Stimulated activated effector memory CD8-positive, alpha-beta T cell treated with anti-CD3 and anti-CD28 coated beads, Interleukin-12 subunit alpha, Interleukin-12 subunit beta, amount 100 ng/mL, for 72 hours (primary cell): ENCODE measurements around the gene TGFBR1.
A peak's percentile ranks its signal among the peaks of the same experiment; 100 is the strongest.

Source experiments
- ATAC-seq: fragments of 150-1000 bp; cut with Tn5 transposase; 2 replicates; pipeline ENCODE4 v1.10.0; 2021
- DNase-seq, 2 donors: peaks; one replicate each; pipeline ENCODE4 v3.0.0; 2021 to 2022; ENCODE audit warnings: low spot score in 2 of 2
- H3K27ac Mint-ChIP-seq: one replicate; pipeline ENCODE4 v1.8.0; 2022; ENCODE audit warnings: mild to moderate bottlenecking, mixed read lengths
- H3K36me3 Mint-ChIP-seq: one replicate; pipeline ENCODE4 v1.8.0; 2022; ENCODE audit warnings: mild to moderate bottlenecking, mixed read lengths
- H3K4me1 Mint-ChIP-seq: one replicate; pipeline ENCODE4 v1.8.0; 2022; ENCODE audit warnings: mixed read lengths
- H3K4me3 Mint-ChIP-seq: one replicate; pipeline ENCODE4 v1.8.0; 2022; ENCODE audit warnings: mild to moderate bottlenecking, mixed read lengths
- H3K9me3 Mint-ChIP-seq: one replicate; pipeline ENCODE4 v1.8.0; 2022; ENCODE audit warnings: mixed read lengths

The TGFBR1 gene

DNA sequence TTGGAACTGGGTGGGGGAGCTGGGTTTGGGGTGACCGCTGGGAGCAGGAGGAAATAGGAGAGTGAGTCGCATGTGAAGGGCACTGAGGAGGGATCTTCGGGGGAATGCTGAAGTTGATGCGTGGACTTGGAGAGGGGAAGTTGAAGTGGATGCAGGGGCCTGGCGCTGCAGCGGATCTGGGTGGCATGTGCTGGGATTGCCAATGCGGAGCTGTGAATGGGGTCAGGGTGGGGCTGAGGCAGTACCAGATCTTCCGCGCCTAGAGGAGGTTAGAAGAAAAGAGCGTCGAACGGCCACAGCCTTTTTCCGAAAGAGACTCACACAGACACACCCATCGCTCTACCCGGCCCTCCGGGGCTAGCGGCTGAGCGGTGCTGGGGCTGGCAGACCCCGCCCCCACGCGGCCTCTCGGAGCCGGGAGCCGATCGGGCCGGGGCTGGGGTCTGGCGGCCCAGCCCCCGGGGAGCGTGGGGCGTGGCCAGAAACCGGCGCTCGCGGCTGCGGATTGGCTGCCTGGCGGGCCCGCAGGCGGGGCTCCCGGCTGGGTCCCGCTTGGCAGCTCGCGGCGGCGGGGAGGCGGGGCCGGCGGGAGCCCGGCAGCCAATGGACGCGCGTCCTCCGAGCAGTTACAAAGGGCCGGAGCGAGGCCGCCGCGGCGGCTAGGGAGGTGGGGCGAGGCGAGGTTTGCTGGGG, at the start of gene TGFBR1:
Gene TGFBR1 (plus strand): TSS at position 655 of the 693 bp plus-strand sequence. CDS start 93 bp downstream, outside the sequence.
- DNase-seq: peak; percentile 91 to 96
- peaks cover 12% of the 10 kb centered on the region for H3K36me3 Mint-ChIP-seq
- peaks cover 66% of the 10 kb centered on the region for H3K4me1 Mint-ChIP-seq
- peak within 1 kb of the TSS; percentile 88 for H3K4me3 Mint-ChIP-seq
- peak; percentile 93 for ATAC-seq
- peaks cover 3% of the 10 kb centered on the region for H3K9me3 Mint-ChIP-seq
- peak within 1 kb of the TSS; percentile 95 for H3K27ac Mint-ChIP-seq

DNA sequence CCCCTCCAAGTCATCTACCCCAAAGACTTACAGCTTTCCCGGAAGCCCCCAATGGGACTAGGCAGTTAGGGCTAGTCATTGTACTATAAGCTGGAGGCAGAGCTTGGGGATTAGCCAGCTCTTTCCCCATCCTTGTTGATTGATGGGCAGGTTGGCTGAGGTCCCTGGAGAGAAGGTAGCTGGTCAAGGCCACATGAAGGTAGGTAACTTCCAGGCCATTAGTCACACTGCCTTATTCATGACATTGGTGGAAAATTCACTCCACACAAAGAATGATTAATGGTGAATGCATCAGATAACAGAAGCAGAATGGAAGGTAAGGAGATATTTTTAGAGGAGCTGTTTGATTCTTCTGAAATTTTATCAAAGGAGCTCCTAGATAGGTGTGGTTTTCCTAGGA, 49.5 kb upstream of the TGFBR1 start:
- H3K9me3 Mint-ChIP-seq: peaks cover 2% of the 10 kb centered on the region
- DNase-seq (no peak), ATAC-seq (no peak)
- H3K4me1 Mint-ChIP-seq: peaks cover 87% of the 10 kb centered on the region
- peak overlapping the region; percentile 7 for H3K4me3 Mint-ChIP-seq
- H3K27ac Mint-ChIP-seq: peak overlapping the region; percentile 6
- H3K36me3 Mint-ChIP-seq: peaks cover 8% of the 10 kb centered on the region

DNA sequence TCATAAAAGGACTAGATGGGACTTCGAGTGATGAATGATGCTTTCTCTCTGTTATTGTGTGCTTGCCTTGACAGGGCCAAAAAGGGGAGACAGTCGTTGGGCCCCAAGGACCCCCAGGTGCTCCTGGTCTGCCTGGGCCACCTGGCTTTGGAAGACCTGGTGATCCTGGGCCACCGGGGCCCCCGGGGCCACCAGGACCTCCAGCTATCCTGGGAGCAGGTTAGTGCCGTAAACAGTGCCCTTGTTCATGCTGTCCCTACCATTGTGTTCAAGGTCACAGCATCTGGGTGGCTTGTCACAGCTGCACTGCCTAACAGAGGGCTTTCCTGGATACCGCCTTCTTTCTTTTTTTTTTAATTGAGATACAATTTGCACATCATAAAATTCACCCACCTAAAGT, 48.7 kb upstream of the TGFBR1 start:
- Mint-ChIP-seq H3K4me3 (peak overlapping the region; percentile 71), H3K27ac (peak overlapping the region; percentile 82), H3K9me3 (peaks cover 2% of the 10 kb centered on the region), H3K36me3 (peaks cover 8% of the 10 kb centered on the region), H3K4me1 (peaks cover 85% of the 10 kb centered on the region)
- DNase-seq (no peak), ATAC-seq (no peak)

DNA sequence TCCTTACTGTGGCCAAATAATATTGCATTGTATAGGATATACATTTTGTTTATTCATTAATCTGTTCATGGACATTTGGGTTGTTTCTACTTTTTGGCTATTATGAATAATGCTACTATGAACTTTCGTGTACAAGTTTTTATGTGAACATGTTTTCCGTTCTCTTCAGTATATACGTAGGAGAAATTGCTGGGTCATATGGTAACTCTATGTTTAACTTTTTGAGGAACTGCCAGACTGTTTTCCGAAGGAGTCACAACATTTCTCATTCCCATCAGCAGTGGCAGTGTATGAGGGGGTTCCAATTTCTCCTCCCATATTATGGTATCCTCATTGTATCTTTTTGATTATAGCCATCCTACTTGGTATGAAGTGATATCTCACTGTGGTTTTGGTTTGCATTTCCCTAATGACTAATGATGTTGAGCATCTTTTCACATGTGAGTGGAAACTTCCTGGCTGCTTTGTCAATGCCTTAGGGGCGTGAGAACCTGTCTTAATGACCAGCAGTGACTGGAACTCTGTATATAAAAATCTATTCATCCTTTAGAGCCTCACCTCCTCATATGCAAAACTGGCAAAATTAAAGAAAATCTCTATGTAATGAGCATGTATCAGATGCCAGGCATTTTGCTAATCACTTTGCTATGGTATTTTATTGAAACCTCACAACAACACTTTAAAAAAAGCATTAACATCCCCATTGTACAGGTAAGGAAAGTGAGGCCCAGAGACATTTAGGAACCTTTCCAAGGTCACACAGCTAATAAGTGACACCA, 47.8 kb upstream of the TGFBR1 start:
- peaks cover 8% of the 10 kb centered on the region for H3K36me3 Mint-ChIP-seq
- H3K4me3 Mint-ChIP-seq: peak overlapping the region; percentile 71
- DNase-seq (peak in 1 of 2 donors; percentile 58), ATAC-seq (peak; percentile 74)
- peak overlapping the region; percentile 82 for H3K27ac Mint-ChIP-seq
- peaks cover 2% of the 10 kb centered on the region for H3K9me3 Mint-ChIP-seq
- H3K4me1 Mint-ChIP-seq: peaks cover 79% of the 10 kb centered on the region

- peak overlapping the region; percentile 71 for H3K4me3 Mint-ChIP-seq
- H3K27ac Mint-ChIP-seq: peak overlapping the region; percentile 82
- H3K4me1 Mint-ChIP-seq: peaks cover 72% of the 10 kb centered on the region
- peaks cover 8% of the 10 kb centered on the region for H3K36me3 Mint-ChIP-seq
- ATAC-seq (peak; percentile 74), DNase-seq (peak; percentile 58 to 87)
- H3K9me3 Mint-ChIP-seq: peaks cover 2% of the 10 kb centered on the region
These were observed 47.0 kb upstream of the TGFBR1 start for GRCh38 chr9:99057665-99058625.

DNA sequence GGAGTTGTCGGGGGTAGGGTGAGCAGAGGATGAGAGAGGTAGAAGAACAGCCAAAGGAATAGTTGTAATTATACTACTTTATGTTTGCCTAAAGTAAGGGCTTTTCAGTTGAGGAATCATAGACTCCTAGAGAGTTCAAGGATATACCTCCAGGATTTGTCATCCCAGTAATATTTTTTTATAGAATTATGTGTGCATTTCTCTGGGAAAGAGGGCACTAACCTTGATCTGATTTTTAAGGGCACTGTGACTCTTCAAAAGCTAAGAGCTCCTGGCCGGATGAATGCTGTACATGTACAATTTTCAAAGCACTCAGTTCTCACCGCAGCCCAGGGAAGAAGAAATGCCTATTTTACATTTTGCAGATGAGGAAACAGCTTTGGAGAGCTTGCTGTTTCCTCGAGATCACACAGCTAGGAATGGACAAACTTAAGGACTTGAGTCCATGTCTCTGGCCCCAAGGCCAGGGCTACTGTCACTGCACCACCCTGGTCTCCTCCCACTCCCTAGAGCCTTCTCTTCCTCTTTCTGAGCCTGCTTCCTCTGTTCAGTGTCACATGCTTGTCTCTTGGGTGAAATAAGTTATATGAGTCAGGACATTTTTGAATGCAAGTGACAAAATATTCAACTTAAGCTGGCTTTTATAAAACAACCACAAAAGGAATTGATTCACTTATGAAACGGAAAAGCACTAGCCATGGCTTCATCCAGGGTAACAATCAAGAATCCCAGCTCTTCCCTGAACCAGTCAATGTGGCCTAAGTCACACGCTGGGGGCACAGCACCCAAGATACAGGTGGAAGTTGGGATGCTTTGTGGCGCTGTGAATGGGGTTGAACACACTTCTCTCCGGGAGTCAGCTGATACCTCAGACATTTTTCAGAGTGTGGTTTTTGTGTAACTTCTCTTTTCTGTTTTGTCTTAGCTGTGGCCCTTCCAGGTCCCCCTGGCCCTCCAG, 45.7 kb upstream of the TGFBR1 start:
- DNase-seq: no peak
- peak overlapping the region; percentile 82 for H3K27ac Mint-ChIP-seq
- peak; percentile 80 for ATAC-seq
- peaks cover 5% of the 10 kb centered on the region for H3K9me3 Mint-ChIP-seq
- peak overlapping the region; percentile 71 for H3K4me3 Mint-ChIP-seq
- peaks cover 8% of the 10 kb centered on the region for H3K36me3 Mint-ChIP-seq
- peaks cover 72% of the 10 kb centered on the region for H3K4me1 Mint-ChIP-seq

- ATAC-seq (no peak), DNase-seq (no peak)
- Mint-ChIP-seq H3K36me3 (peaks cover 8% of the 10 kb centered on the region), H3K4me1 (peaks cover 71% of the 10 kb centered on the region), H3K9me3 (peaks cover 5% of the 10 kb centered on the region), H3K4me3 (no peak overlapping the region), H3K27ac (no peak overlapping the region)
These were observed 44.3 kb upstream of the TGFBR1 start for GRCh38 chr9:99060621-99061020.

DNA sequence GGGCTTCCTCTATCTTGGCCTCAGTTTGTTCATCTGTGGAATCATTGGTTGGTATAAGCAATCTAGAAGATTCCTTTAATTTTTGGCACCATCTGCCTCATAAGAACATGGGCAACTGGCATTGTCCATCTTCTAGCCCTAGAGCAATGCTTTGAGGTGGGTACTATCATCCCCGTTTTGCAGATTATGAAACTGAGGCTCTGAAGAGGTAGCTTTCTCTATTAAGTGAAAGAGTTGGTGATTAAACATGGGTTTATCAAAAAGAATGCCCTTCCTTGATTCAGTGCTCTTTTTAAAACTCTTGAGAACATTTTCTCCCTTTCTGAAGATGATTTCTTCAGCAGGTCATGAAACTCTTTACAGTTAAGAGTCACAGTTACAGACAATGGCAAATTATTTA, 42.4 kb upstream of the TGFBR1 start:
- H3K27ac Mint-ChIP-seq: no peak overlapping the region
- peaks cover 52% of the 10 kb centered on the region for H3K4me1 Mint-ChIP-seq
- ATAC-seq: no peak

DNA sequence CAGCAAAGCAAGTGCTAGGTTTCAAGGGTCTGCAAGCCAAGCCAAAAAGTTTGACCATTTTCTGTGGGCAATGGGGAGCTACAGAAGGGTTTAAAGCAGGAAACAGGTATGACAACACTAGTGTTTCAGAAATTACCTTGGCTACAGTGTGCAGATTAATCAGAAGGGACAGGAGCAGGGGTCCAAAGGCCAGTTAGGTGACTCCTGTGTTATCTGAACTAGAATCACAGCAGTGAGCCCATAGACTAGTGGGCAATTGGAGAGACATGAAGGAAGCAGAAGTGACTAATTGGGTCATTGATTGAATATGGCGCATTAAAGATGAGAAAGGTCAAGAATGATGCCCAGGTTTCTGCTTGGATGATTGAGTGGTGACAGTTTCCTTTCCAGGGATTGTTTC, 41.4 kb upstream of the TGFBR1 start:
- H3K27ac Mint-ChIP-seq: no peak overlapping the region
- peaks cover 45% of the 10 kb centered on the region for H3K4me1 Mint-ChIP-seq
- H3K36me3 Mint-ChIP-seq: no peaks in the 10 kb centered on the region
- DNase-seq: no peak
- no peak overlapping the region for H3K4me3 Mint-ChIP-seq
- H3K9me3 Mint-ChIP-seq: peaks cover 3% of the 10 kb centered on the region
- no peak for ATAC-seq

More for the DNA sequence above, 42.4 kb upstream of the TGFBR1 start:
- Mint-ChIP-seq H3K9me3 (peaks cover 3% of the 10 kb centered on the region), H3K36me3 (peaks cover 8% of the 10 kb centered on the region), H3K4me3 (no peak overlapping the region)
- no peak for DNase-seq

- peaks cover 3% of the 10 kb centered on the region for H3K9me3 Mint-ChIP-seq
- H3K27ac Mint-ChIP-seq: no peak overlapping the region
- ATAC-seq (no peak), DNase-seq (no peak)
- peaks cover 52% of the 10 kb centered on the region for H3K4me1 Mint-ChIP-seq
- no peak overlapping the region for H3K4me3 Mint-ChIP-seq
- H3K36me3 Mint-ChIP-seq: no peaks in the 10 kb centered on the region
These were observed 38.3 kb upstream of the TGFBR1 start for GRCh38 chr9:99066571-99066970.

GRCh38 chr9:99069075-99069474, 35.8 kb upstream of the TGFBR1 start:
- DNase-seq (no peak), ATAC-seq (no peak)
- Mint-ChIP-seq H3K4me1 (peaks cover 48% of the 10 kb centered on the region), H3K27ac (peak overlapping the region; percentile 60), H3K36me3 (no peaks in the 10 kb centered on the region), H3K9me3 (no peaks in the 10 kb centered on the region), H3K4me3 (no peak overlapping the region)

- peak overlapping the region; percentile 60 for H3K27ac Mint-ChIP-seq
- no peak for ATAC-seq
- no peaks in the 10 kb centered on the region for H3K9me3 Mint-ChIP-seq
- no peak for DNase-seq
- H3K4me3 Mint-ChIP-seq: no peak overlapping the region
- H3K4me1 Mint-ChIP-seq: peaks cover 48% of the 10 kb centered on the region
- no peaks in the 10 kb centered on the region for H3K36me3 Mint-ChIP-seq
These were observed 35.4 kb upstream of the TGFBR1 start for GRCh38 chr9:99069546-99069945.

GRCh38 chr9:99070681-99071080, 34.2 kb upstream of the TGFBR1 start:
- ATAC-seq (no peak), DNase-seq (no peak)
- no peaks in the 10 kb centered on the region for H3K36me3 Mint-ChIP-seq
- peaks cover 50% of the 10 kb centered on the region for H3K4me1 Mint-ChIP-seq
- H3K4me3 Mint-ChIP-seq: no peak overlapping the region
- H3K27ac Mint-ChIP-seq: no peak overlapping the region
- H3K9me3 Mint-ChIP-seq: no peaks in the 10 kb centered on the region
